Aorta (tissue), 5 donors: ENCODE measurements around the gene LTBP2. TPM values are rescaled to one million over a fixed set of nuclear protein-coding genes. Genes with fewer than 3 reads are reported as not detected.

Experiments
- ATAC-seq: fragments of 200-7000 bp; cut with Tn5 transposase; one replicate; pipeline ENCODE4 v1.9.1; 2022; ENCODE audit warnings: moderate library complexity; ENCODE audit not compliant: low FRiP score
- DNase-seq, 2 donors: peaks; one replicate each; pipeline ENCODE4 v3.0.0-alpha.2; 2020
- H3K27ac ChIP-seq, 2 donors: one replicate each; pipeline ENCODE4 v1.5.1; 2013; ENCODE audit warnings: low read length in 2 of 2, mild to moderate bottlenecking in 2 of 2, moderate library complexity in 2 of 2, control low read depth in 1 of 2, inconsistent platforms in 1 of 2, low read depth in 1 of 2
- H3K27me3 ChIP-seq, 2 donors: one replicate each; pipeline ENCODE4 v1.6.1; 2013; ENCODE audit warnings: control low read depth in 1 of 2, low read length in 1 of 2, mild to moderate bottlenecking in 1 of 2, moderate library complexity in 1 of 2; ENCODE audit not compliant: insufficient read depth in 2 of 2, control insufficient read depth in 1 of 2
- H3K36me3 ChIP-seq, 2 donors: one replicate each; pipeline ENCODE4 v1.6.1; 2013; ENCODE audit warnings: control low read depth in 1 of 2, low read length in 1 of 2, mild to moderate bottlenecking in 1 of 2; ENCODE audit not compliant: insufficient read depth in 2 of 2, control insufficient read depth in 1 of 2
- H3K4me1 ChIP-seq, 2 donors: one replicate each; pipeline ENCODE4 v1.6.1; 2013; ENCODE audit warnings: low read length in 2 of 2, control low read depth in 1 of 2, mild to moderate bottlenecking in 1 of 2, moderate library complexity in 1 of 2; ENCODE audit not compliant: insufficient read depth in 2 of 2, control insufficient read depth in 1 of 2
- H3K4me3 ChIP-seq, 2 donors: one replicate each; pipeline ENCODE4 v1.5.1; 2013; ENCODE audit warnings: low read length in 2 of 2, control low read depth in 1 of 2, mild to moderate bottlenecking in 1 of 2
- H3K9me3 ChIP-seq: one replicate; pipeline ENCODE4 v1.6.1; 2013; ENCODE audit warnings: mild to moderate bottlenecking, low read length; ENCODE audit not compliant: control insufficient read depth
- WGBS, 2 donors: extraction: QIAGEN DNeasy Blood & Tissue Kit; methylation state at CpG; one replicate each; pipeline ENCODE4 v1.1.7; 2013; 5-methylcytosine and 5-hydroxymethylcytosine counted together
- intact Hi-C, 2 donors: fragments of 100-400 bp; cut with DNase I; formaldehyde crosslinking; loops; one replicate each; pipeline versions ENCODE4 v1.14.2 to v1.15.0; 2022
- polyA plus RNA-seq, 2 donors: library from polyadenylated mRNA; stranded (reverse); fragments of 200-250 nt; gene quantifications; one replicate each; pipeline ENCODE4 v1.2.3, GENCODE V29; 2013
- total RNA-seq, 2 donors: library from RNA; stranded (reverse); fragmentation: NEBNext Ultra II Directional; extraction: Animal tissue kit (Norgen Biotek cat#: 25700); gene quantifications; one replicate each; pipeline ENCODE4 v1.2.1, GENCODE V29; 2021
- donor health status: healthy with polysubstance abuse.
- donor health status: Bipolar disorder and iron deficiency.
- donor health status: DM: no; HTN: no; CAD: no.
- donor health status: DM: no; HTN: no; CAD: no.
- donor health status: DM: yes; HTN: yes; CAD: no.

Gene LTBP2
- total and polyA plus RNA-seq, 4 donors: 40.4 to 363 (median 228) TPM

DNA sequence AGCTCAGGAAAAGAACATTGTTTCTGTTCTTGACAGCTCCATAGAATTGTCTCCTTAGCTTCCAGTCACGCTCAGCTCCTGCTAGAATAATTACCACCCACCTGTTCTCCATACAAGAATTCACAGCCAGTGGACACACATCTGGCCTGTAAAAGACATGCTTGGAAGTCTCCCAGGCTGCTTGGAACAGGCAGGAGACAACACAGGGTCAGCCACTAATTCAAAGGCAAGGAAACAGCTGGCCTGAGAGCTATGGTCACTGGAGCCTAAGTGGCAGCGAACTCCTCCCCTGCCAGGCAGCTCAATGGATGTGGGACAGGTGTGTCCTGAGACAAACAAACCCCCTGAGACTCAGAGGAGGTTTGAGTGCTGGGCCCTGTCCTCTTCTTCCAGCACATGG lies 22.9 kb upstream of the LTBP2 start:
- Histone ChIP-seq H3K4me1 (no peaks in the 10 kb centered on the region), H3K9me3 (no peaks in the 10 kb centered on the region), H3K36me3 (no peaks in the 10 kb centered on the region), H3K27me3 (no peaks in the 10 kb centered on the region), H3K27ac (no peak overlapping the region), H3K4me3 (no peak overlapping the region)
- intact Hi-C loops: no loop called here
- WGBS, 2 donors: 74% methylated on average over 2 of the region's 2 CpGs
- no peak for DNase-seq
- no peak for ATAC-seq

DNA sequence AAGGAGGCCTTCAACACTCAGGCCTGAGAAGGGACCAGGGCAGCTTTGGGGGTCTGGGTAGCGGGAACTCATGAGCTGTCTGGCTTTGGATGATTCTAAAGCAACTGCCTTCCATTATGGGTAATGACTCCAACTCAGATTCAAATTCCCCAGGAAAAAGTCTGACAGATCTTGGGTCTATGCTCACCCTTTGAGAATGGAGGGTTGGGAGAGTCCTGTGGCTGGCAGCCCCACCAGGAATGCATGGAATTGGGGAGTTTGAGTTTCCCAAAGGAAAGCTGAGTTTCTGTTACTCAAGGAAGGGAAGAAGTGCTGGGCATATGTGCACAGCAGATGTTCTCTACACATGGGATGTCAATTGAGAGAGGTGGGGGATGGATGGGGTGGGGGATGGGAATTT lies 22.4 kb upstream of the LTBP2 start:
- H3K27me3 ChIP-seq: no peaks in the 10 kb centered on the region

GRCh38 chr14:74630881-74631690 lies 19.0 kb upstream of the LTBP2 start:
- WGBS, 2 donors: 13 to 16% methylated on average over 15 of the region's 15 CpGs
- H3K36me3 ChIP-seq: no peaks in the 10 kb centered on the region
- ATAC-seq (peak; percentile 63), DNase-seq (no peak)
- H3K27ac ChIP-seq: peak overlapping the region in 1 of 2 donors; percentile 10
- H3K27me3 ChIP-seq: no peaks in the 10 kb centered on the region
- no peaks in the 10 kb centered on the region for H3K4me1 ChIP-seq
- H3K9me3 ChIP-seq: no peaks in the 10 kb centered on the region
- H3K4me3 ChIP-seq: no peak overlapping the region
- intact Hi-C loops: no loop called here

More for the DNA sequence above, 22.4 kb upstream of the LTBP2 start:
- 100% methylated on average over 1 of the region's 1 CpG for WGBS, 2 donors
- DNase-seq: no peak
- ATAC-seq: no peak
- intact Hi-C loops: no loop called here
- Histone ChIP-seq H3K36me3 (no peaks in the 10 kb centered on the region), H3K9me3 (no peaks in the 10 kb centered on the region), H3K4me3 (no peak overlapping the region), H3K4me1 (no peaks in the 10 kb centered on the region), H3K27ac (no peak overlapping the region)

DNA sequence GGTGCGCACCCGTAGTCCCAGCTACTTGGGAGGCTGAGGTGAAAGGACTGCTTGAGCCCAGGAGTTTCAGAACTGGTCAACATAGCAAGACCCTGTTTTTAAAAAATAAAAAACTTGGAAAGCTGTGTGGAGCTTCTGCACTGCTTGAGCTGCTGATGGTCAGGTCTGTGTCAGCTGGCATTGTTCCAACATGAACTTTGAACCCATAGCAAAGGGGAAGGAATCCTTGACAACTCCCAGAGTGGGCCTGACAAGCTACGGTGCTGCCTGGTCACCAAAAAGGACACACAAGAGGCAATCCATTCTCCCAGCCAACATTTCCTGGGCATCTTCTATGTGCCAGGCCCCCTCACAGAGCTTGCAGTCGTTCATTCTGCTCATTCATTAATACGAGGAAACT lies 16.4 kb upstream of the LTBP2 start:
- H3K4me3 ChIP-seq: no peak overlapping the region
- H3K36me3 ChIP-seq: no peaks in the 10 kb centered on the region
- 54 to 65% methylated on average over 5 of the region's 5 CpGs for WGBS, 2 donors
- intact Hi-C loops: no loop called here
- no peaks in the 10 kb centered on the region for H3K27me3 ChIP-seq
- H3K4me1 ChIP-seq: no peaks in the 10 kb centered on the region
- DNase-seq: no peak
- no peaks in the 10 kb centered on the region for H3K9me3 ChIP-seq
- no peak overlapping the region for H3K27ac ChIP-seq
- no peak for ATAC-seq

GRCh38 chr14:74627076-74627475 lies 15.0 kb upstream of the LTBP2 start:
- DNase-seq: no peak
- Histone ChIP-seq H3K36me3 (no peaks in the 10 kb centered on the region), H3K27ac (no peak overlapping the region), H3K4me1 (no peaks in the 10 kb centered on the region), H3K9me3 (no peaks in the 10 kb centered on the region), H3K27me3 (no peaks in the 10 kb centered on the region), H3K4me3 (no peak overlapping the region)
- intact Hi-C loops: no loop called here
- no peak for ATAC-seq
- 88 to 90% methylated on average over 7 to 8 of the region's 8 CpGs for WGBS, 2 donors

DNA sequence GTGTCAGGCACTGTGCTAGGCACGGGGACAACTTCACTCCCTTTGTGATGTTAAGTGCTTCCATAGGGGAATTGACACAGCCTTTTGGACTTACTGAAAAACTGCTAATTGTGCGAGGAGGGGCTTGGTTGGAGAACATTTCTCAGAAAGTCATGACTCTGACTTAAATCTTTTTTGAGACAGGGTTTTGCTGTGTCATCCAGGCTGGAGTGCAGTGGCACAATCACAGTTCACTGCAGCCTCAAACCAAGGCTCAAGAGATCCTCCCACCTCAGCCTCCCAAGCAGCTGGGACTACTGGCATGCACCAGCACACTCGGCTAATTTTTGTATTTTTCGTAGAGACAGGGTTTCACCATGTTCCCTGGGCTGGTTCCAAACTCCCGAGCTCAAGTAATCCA lies 10.2 kb upstream of the LTBP2 start:
- no peaks in the 10 kb centered on the region for H3K36me3 ChIP-seq
- H3K4me1 ChIP-seq: peaks cover 7 to 10% of the 10 kb centered on the region in 2 donors
- no peaks in the 10 kb centered on the region for H3K9me3 ChIP-seq
- no peaks in the 10 kb centered on the region for H3K27me3 ChIP-seq
- ATAC-seq (no peak), DNase-seq (no peak)
- 84 to 85% methylated on average over 5 of the region's 5 CpGs for WGBS, 2 donors
- no peak overlapping the region for H3K4me3 ChIP-seq
- intact Hi-C loops: no loop called here
- H3K27ac ChIP-seq: no peak overlapping the region

- no peak overlapping the region for H3K4me3 ChIP-seq
- H3K4me1 ChIP-seq: peaks cover 10% of the 10 kb centered on the region in 2 donors
- WGBS, 2 donors: 65 to 69% methylated on average over 6 of the region's 6 CpGs
- H3K36me3 ChIP-seq: no peaks in the 10 kb centered on the region
- H3K27ac ChIP-seq: no peak overlapping the region
- no peak for ATAC-seq
- intact Hi-C loops: no loop called here
- no peak for DNase-seq
- H3K27me3 ChIP-seq: no peaks in the 10 kb centered on the region
- no peaks in the 10 kb centered on the region for H3K9me3 ChIP-seq
These were observed 9.5 kb upstream of the LTBP2 start for GRCh38 chr14:74621556-74621955.

- Histone ChIP-seq H3K4me3 (no peak overlapping the region), H3K4me1 (peaks cover 10 to 13% of the 10 kb centered on the region in 2 donors), H3K36me3 (no peaks in the 10 kb centered on the region), H3K9me3 (no peaks in the 10 kb centered on the region), H3K27me3 (no peaks in the 10 kb centered on the region), H3K27ac (peak overlapping the region in 1 of 2 donors; percentile 19)
- 78 to 90% methylated on average over 3 of the region's 3 CpGs for WGBS, 2 donors
- intact Hi-C loops: no loop called here
- DNase-seq: no peak
- no peak for ATAC-seq
These were observed 8.9 kb upstream of the LTBP2 start for GRCh38 chr14:74620923-74621322.

GRCh38 chr14:74620497-74620921 lies 8.5 kb upstream of the LTBP2 start:
- H3K27ac ChIP-seq: peak overlapping the region; percentile 67 to 68
- peaks cover 10 to 13% of the 10 kb centered on the region in 2 donors for H3K4me1 ChIP-seq
- H3K4me3 ChIP-seq: no peak overlapping the region
- no peaks in the 10 kb centered on the region for H3K36me3 ChIP-seq
- DNase-seq (no peak), ATAC-seq (no peak)
- no peaks in the 10 kb centered on the region for H3K9me3 ChIP-seq
- intact Hi-C loops: no loop called here
- H3K27me3 ChIP-seq: no peaks in the 10 kb centered on the region
- whole genome bisulfite sequencing, 2 donors: 44 to 50% methylated on average over 2 of the region's 2 CpGs
